Measurements from ENCODE around the gene NIN. TPM values are rescaled to one million over a fixed set of nuclear protein-coding genes. Genes with fewer than 3 reads are reported as not detected.
"Not testable (repeated sequence)": the region's sequence is repeated elsewhere in the genome, so short reads cannot be mapped to it uniquely, and the experiment has no call there.

NIN gene
- total RNA-seq, 4 donors from 2014 or later = 22.7 to 48.2 (median 36.8) TPM

- Histone ChIP-seq H3K27me3 (no peaks in the 10 kb centered on the region), H3K36me3 (no peaks in the 10 kb centered on the region), H3K4me3 (no peak overlapping the region), H3K27ac (no peak overlapping the region), H3K4me1 (no peaks in the 10 kb centered on the region), H3K9me3 (no peaks in the 10 kb centered on the region)
- DNase-seq (ENCODE audit: low spot score in 2 of 2) = no peak
- WGBS = 93% methylated on average over 3 of the region's 3 CpGs
- no peak for TF ChIP-seq CTCF (IDR thresholded peaks at IDR 0.05)
- no peak for TF ChIP-seq POLR2AphosphoS5 (IDR thresholded peaks at IDR 0.05)
- no peak for TF ChIP-seq POLR2A (IDR thresholded peaks at IDR 0.05)
- TF ChIP-seq EP300 (IDR thresholded peaks at IDR 0.05) = no peak
These were observed 119.9 kb downstream of the NIN start for GRCh38 chr14:50711043-50711442.

DNA sequence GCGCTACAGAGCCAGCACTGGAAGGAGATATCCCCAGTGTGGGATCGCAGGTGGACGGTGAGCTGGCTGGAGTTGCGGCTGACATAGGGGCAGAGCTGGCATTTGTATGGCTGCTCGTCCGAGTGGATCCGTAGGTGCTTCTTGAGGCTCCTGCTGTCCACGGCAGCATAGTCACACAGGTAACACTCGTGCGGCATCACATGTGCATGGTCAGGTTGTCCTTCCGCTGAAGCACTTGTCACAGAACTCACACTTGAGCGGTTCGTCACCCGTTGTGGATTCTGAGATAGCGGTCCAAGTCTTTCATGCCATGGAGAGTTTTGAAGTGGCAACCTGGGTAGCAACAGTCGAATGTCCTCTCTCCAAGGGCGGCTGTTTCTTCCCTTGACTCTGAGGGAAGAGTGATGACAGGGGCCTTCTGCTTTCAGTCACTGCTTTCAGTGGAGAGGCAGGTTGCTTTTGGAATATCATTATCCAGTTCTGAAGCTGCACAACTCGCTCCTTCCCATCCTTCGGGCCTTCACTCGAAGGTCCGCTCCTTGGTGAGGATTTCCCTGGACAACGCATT lies 125.9 kb downstream of the NIN start:
- 95% methylated on average over 20 of the region's 22 CpGs for WGBS
- DNase-seq (ENCODE audit: low spot score in 2 of 2) = no peak
- no peak for TF ChIP-seq CTCF (IDR thresholded peaks at IDR 0.05)
- no peak for TF ChIP-seq POLR2A (IDR thresholded peaks at IDR 0.05)
- no peak for TF ChIP-seq EP300 (IDR thresholded peaks at IDR 0.05)
- no peak for TF ChIP-seq POLR2AphosphoS5 (IDR thresholded peaks at IDR 0.05)

DNA sequence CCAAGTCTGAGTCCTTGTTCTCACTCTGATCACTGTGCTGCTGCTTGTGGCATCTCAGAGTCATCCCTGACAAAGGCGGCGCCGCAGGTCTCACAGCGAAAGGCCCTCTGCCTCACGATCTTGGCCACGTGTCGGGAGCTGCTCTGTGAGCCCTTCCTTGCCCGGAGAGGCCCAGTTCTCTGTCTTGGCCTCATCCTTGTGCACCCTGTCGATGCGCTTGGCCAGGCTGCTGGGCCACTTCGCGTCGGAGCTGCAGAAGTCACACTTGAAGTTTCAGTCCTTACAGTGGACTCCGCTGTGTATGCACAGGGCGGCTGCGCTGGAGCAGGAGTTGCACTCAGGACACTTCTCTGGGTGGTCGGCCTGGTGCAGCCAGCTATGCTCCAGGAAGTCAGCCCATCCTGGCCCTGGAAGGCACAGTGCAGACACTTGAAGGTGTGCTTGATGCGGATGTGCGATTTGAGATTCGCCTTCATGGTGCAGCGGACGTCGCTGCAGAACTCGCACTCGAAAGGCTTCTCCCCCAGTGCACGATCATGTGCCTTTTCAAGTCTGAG lies 126.4 kb downstream of the NIN start:
- Histone ChIP-seq H3K36me3 (no peaks in the 10 kb centered on the region), H3K4me3 (no peak overlapping the region), H3K9me3 (no peaks in the 10 kb centered on the region), H3K27ac (no peak overlapping the region), H3K4me1 (no peaks in the 10 kb centered on the region), H3K27me3 (no peaks in the 10 kb centered on the region)
- DNase-seq (ENCODE audit: low spot score in 2 of 2) = no peak
- TF ChIP-seq POLR2A (IDR thresholded peaks at IDR 0.05) (no peak), CTCF (IDR thresholded peaks at IDR 0.05) (no peak), EP300 (IDR thresholded peaks at IDR 0.05) (no peak), POLR2AphosphoS5 (IDR thresholded peaks at IDR 0.05) (no peak)
- 91% methylated on average over 12 of the region's 26 CpGs for whole genome bisulfite sequencing

More for the DNA sequence above, 125.9 kb downstream of the NIN start:
- no peaks in the 10 kb centered on the region for H3K27me3 ChIP-seq
- H3K9me3 ChIP-seq = no peaks in the 10 kb centered on the region
- no peak overlapping the region for H3K4me3 ChIP-seq
- no peak overlapping the region for H3K27ac ChIP-seq
- no peaks in the 10 kb centered on the region for H3K36me3 ChIP-seq
- H3K4me1 ChIP-seq = no peaks in the 10 kb centered on the region

GRCh38 chr14:50697659-50698290 lies 133.2 kb downstream of the NIN start:
- WGBS = 50% methylated on average over 4 of the region's 4 CpGs
- H3K4me3 ChIP-seq = no peak overlapping the region

GRCh38 chr14:50694260-50694659 lies 136.7 kb downstream of the NIN start:
- DNase-seq (ENCODE audit: low spot score in 2 of 2); H3K27me3 ChIP-seq; H3K4me3 ChIP-seq; H3K36me3 ChIP-seq; H3K9me3 ChIP-seq; H3K4me1 ChIP-seq; H3K27ac ChIP-seq: not testable (repeated sequence)
- WGBS = 93% methylated on average over 3 of the region's 3 CpGs

More at GRCh38 chr14:50697659-50698290, 133.2 kb downstream of the NIN start:
- H3K9me3 ChIP-seq = no peaks in the 10 kb centered on the region
- TF ChIP-seq EP300 (IDR thresholded peaks at IDR 0.05) (no peak), CTCF (IDR thresholded peaks at IDR 0.05) (no peak), POLR2AphosphoS5 (IDR thresholded peaks at IDR 0.05) (no peak), POLR2A (IDR thresholded peaks at IDR 0.05) (no peak)
- no peaks in the 10 kb centered on the region for H3K27me3 ChIP-seq
- H3K27ac ChIP-seq = no peak overlapping the region
- no peak for DNase-seq (ENCODE audit: low spot score in 2 of 2)
- no peaks in the 10 kb centered on the region for H3K36me3 ChIP-seq
- no peaks in the 10 kb centered on the region for H3K4me1 ChIP-seq
